IMR-90 (cell line): ENCODE measurements around the gene ZNF813. TPM values are rescaled to one million over a fixed set of nuclear protein-coding genes. Genes with fewer than 3 reads are reported as not detected.
A peak's percentile ranks its signal among the peaks of the same experiment; 100 is the strongest.
"Not testable (repeated sequence)": the region's sequence is repeated elsewhere in the genome, so short reads cannot be mapped to it uniquely, and the experiment has no call there.

Experiments used
- ATAC-seq: fragments of 200-7000 bp; cut with Tn5 transposase; 2 replicates; pipeline ENCODE4 v1.9.1; 2020; ENCODE audit warnings: low read depth, mild to moderate bottlenecking, moderate library complexity
- BruUV-seq: library from RNA; stranded (reverse); fragments of 400-500 nt; replicated peaks from 2 replicates; lab custom pipeline; 2021; lab: Mats Ljungman, UMichigan
- CTCF ChIA-PET: fragments of 300-600 bp; formaldehyde crosslinking; extraction: SDS; loops from one replicate; lab custom pipeline; 2021; ENCODE audit warnings: antibody characterized with exemption; lab: Yijun Ruan, JAX
- POLR2A ChIA-PET: fragments of 300-600 bp; sonication (Branson Sonifier 250); formaldehyde crosslinking; loops from one replicate; lab custom pipeline; 2022; ENCODE audit warnings: antibody characterized with exemption; ENCODE audit not compliant: unreplicated experiment; lab: Charles Lee
- DNase-seq: peaks from one replicate; pipeline ENCODE4 v3.0.0; 2013
- H2AFZ ChIP-seq: replicated peaks from 2 replicates; pipeline ENCODE3; 2013; ENCODE audit warnings: low read length, mild to moderate bottlenecking; ENCODE audit not compliant: poor library complexity
- H2AK5ac ChIP-seq: 2 replicates; pipeline ENCODE4 v1.6.1; 2013; ENCODE audit warnings: low read depth, low read length, inconsistent platforms
- H2AK9ac ChIP-seq: replicated peaks from 2 replicates; pipeline ENCODE3; 2013; ENCODE audit warnings: mild to moderate bottlenecking, low read depth, low read length, moderate library complexity; ENCODE audit not compliant: poor library complexity
- H2BK120ac ChIP-seq: 2 replicates; pipeline ENCODE4 v1.6.1; 2013; ENCODE audit warnings: low read depth, low read length, inconsistent platforms
- H2BK15ac ChIP-seq: 3 replicates; pipeline ENCODE4 v1.6.1; 2013; ENCODE audit warnings: low read depth, low read length, inconsistent platforms
- H2BK20ac ChIP-seq: 2 replicates; pipeline ENCODE4 v1.6.1; 2013; ENCODE audit warnings: low read depth, mild to moderate bottlenecking, inconsistent platforms, low read length, moderate library complexity
- H2BK5ac ChIP-seq: 2 replicates; pipeline ENCODE4 v1.6.1; 2013; ENCODE audit warnings: mild to moderate bottlenecking, low read depth, low read length, inconsistent platforms; ENCODE audit not compliant: poor library complexity, severe bottlenecking
- H3K14ac ChIP-seq: replicated peaks from 2 replicates; pipeline ENCODE4 v1.6.1; 2013; ENCODE audit warnings: low read depth, low read length, inconsistent platforms
- H3K18ac ChIP-seq: 2 replicates; pipeline ENCODE4 v1.6.1; 2013; ENCODE audit warnings: low read depth, low read length, control low read depth
- H3K23ac ChIP-seq: 2 replicates; pipeline ENCODE4 v1.6.1; 2013; ENCODE audit warnings: low read depth, low read length, inconsistent platforms
- H3K27ac ChIP-seq: 2 replicates; pipeline ENCODE4 v1.5.1; 2013; ENCODE audit warnings: mild to moderate bottlenecking, control low read depth, low read length; ENCODE audit not compliant: insufficient read depth
- H3K27me3 ChIP-seq: 2 replicates; pipeline ENCODE4 v1.6.1; 2013; ENCODE audit warnings: low read length; ENCODE audit not compliant: control insufficient read depth, insufficient read depth
- H3K36me3 ChIP-seq: 2 replicates; pipeline ENCODE4 v1.6.1; 2013; ENCODE audit warnings: low read length, mixed read lengths; ENCODE audit not compliant: control insufficient read depth, insufficient read depth
- H3K4ac ChIP-seq: 2 replicates; pipeline ENCODE4 v1.6.1; 2013; ENCODE audit warnings: low read depth, low read length, inconsistent platforms
- H3K4me1 ChIP-seq: 2 replicates; pipeline ENCODE4 v1.6.1; 2013; ENCODE audit warnings: low read length, mixed read lengths; ENCODE audit not compliant: control insufficient read depth, insufficient read depth
- H3K4me2 ChIP-seq: 2 replicates; pipeline ENCODE4 v1.6.1; 2013; ENCODE audit warnings: low read depth, mild to moderate bottlenecking, control low read depth, low read length, moderate library complexity
- H3K4me3 ChIP-seq: 2 replicates; pipeline ENCODE4 v1.5.1; 2013; ENCODE audit warnings: low read depth, mild to moderate bottlenecking, control low read depth, low read length, moderate library complexity; ENCODE audit not compliant: insufficient read depth
- H3K56ac ChIP-seq: 2 replicates; pipeline ENCODE4 v1.6.1; 2013; ENCODE audit warnings: low read length, inconsistent platforms; ENCODE audit not compliant: insufficient read depth; ENCODE audit errors: extremely low read depth
- H3K79me1 ChIP-seq, 2 experiments: 2 replicates each; pipeline ENCODE4 v1.6.1; 2013; ENCODE audit warnings: low read length in 2 of 2, inconsistent platforms in 1 of 2, low read depth in 1 of 2
- H3K9ac ChIP-seq: 2 replicates; pipeline ENCODE4 v1.6.1; 2013; ENCODE audit warnings: low read depth, low read length, control low read depth
- H3K9me1 ChIP-seq: 2 replicates; pipeline ENCODE4 v1.6.1; 2013; ENCODE audit warnings: low read length, inconsistent platforms; ENCODE audit not compliant: insufficient read depth
- H3K9me3 ChIP-seq: 2 replicates; pipeline ENCODE4 v1.6.1; 2013; ENCODE audit warnings: low read length; ENCODE audit not compliant: control insufficient read depth, insufficient read depth
- H4K20me1 ChIP-seq: 2 replicates; pipeline ENCODE4 v1.6.1; 2013; ENCODE audit warnings: low read length, inconsistent platforms; ENCODE audit not compliant: insufficient read depth
- H4K5ac ChIP-seq: 2 replicates; pipeline ENCODE4 v1.6.1; 2013; ENCODE audit warnings: mild to moderate bottlenecking, low read depth, low read length, control low read depth
- H4K8ac ChIP-seq, 2 experiments: 2 replicates each; pipeline ENCODE4 v1.6.1; 2013; ENCODE audit warnings: low read depth in 2 of 2, low read length in 2 of 2, control low read depth in 1 of 2, inconsistent platforms in 1 of 2
- H4K91ac ChIP-seq: 2 replicates; pipeline ENCODE4 v1.6.1; 2013; ENCODE audit warnings: low read depth, low read length, inconsistent platforms; ENCODE audit not compliant: insufficient read depth
- WGBS, 2 experiments: methylation state at CpG; one replicate each; pipeline versions ENCODE4 v1.1.5 to v1.1.7; 2013; ENCODE audit warnings: missing lambda C conversion rate in 2 of 2; ENCODE audit not compliant: insufficient read length in 1 of 2; ENCODE audit errors: extremely low coverage in 2 of 2; 5-methylcytosine and 5-hydroxymethylcytosine counted together
- dilution Hi-C: fragments of 300-500 bp; cut with HindIII; formaldehyde crosslinking; loops from one replicate; pipeline ENCODE4 v1.14.3; 2018; ENCODE audit warnings: low sequenced_read_pairs; ENCODE audit not compliant: unreplicated experiment
- in situ Hi-C: fragments of 300-500 bp; cut with MboI; formaldehyde crosslinking; loops from 3 replicates; pipeline ENCODE4 v1.14.3; 2019; ENCODE audit warnings: low sequenced_read_pairs, inconsistent platforms, mixed read lengths
- intact Hi-C: fragments of 100-400 bp; cut with micrococcal nuclease; formaldehyde crosslinking; loops from 2 replicates; pipeline ENCODE4 v1.10.0; 2022
- polyA plus RNA-seq, 3 experiments: library from polyadenylated mRNA; depleted of rRNA; stranded (reverse); fragments of >200 nt; gene quantifications; 2 replicates each; pipeline ENCODE4 v1.2.3, GENCODE V29; 2012; ENCODE audit warnings: low replicate concordance in 1 of 3
- total RNA-seq: library from RNA; depleted of rRNA; stranded (reverse); fragments of >200 nt; gene quantifications from 2 replicates; pipeline ENCODE4 v1.2.3, GENCODE V29; 2012

ZNF813 gene
- total and polyA plus RNA-seq, 2 of the 4 experiments (the other 2 are of a cell fraction), result 0.82 to 3.4 TPM

- DNase-seq (peak; percentile 16), ATAC-seq (peak; percentile 90)
- H2BK120ac ChIP-seq, H3K4me2 ChIP-seq, H3K79me1 ChIP-seq, H3K27ac ChIP-seq, H4K91ac ChIP-seq, H2AFZ ChIP-seq, H3K36me3 ChIP-seq, H3K4me3 ChIP-seq, H2BK20ac ChIP-seq, CTCF ChIA-PET, H3K4me1 ChIP-seq, H3K9me1 ChIP-seq, BruUV-seq, POLR2A ChIA-PET, H2BK5ac ChIP-seq, H4K20me1 ChIP-seq, H4K5ac ChIP-seq, H3K9ac ChIP-seq, dilution Hi-C loops, H2AK5ac ChIP-seq, in situ Hi-C loops, H3K9me3 ChIP-seq, H3K27me3 ChIP-seq, H4K8ac ChIP-seq, H3K56ac ChIP-seq, H3K4ac ChIP-seq, H2BK15ac ChIP-seq, H2AK9ac ChIP-seq, H3K23ac ChIP-seq, H3K14ac ChIP-seq, H3K18ac ChIP-seq: not testable (repeated sequence)
- intact Hi-C loops, result loop anchor here (10.0 kb wide), 1 partner anchor 229 kb away; the partner anchor contains the start of gene ZNF665
- WGBS, 2 experiments, result no CpG with 5 or more reads among the region's 8 CpGs
Measured at GRCh38 chr19:53423680-53424079, 43.9 kb upstream of the ZNF813 start.
